Mesodermal cell (in vitro differentiated cells): ENCODE measurements around the gene TIGAR.

Source experiments
- H3K27ac ChIP-seq: 2 replicates; pipeline ENCODE4 v1.7.0; 2013; ENCODE audit warnings: mild to moderate bottlenecking, low read depth, low read length, moderate library complexity; ENCODE audit not compliant: severe bottlenecking
- H3K36me3 ChIP-seq: 2 replicates; pipeline ENCODE4 v1.7.1; 2013; ENCODE audit warnings: mild to moderate bottlenecking, low read length, moderate library complexity; ENCODE audit not compliant: control insufficient read depth, insufficient read depth
- H3K4me1 ChIP-seq: one replicate; pipeline ENCODE4 v1.7.1; 2013; ENCODE audit warnings: mild to moderate bottlenecking, low read length; ENCODE audit not compliant: insufficient read depth, control insufficient read depth, poor library complexity, severe bottlenecking
- H3K4me3 ChIP-seq: 2 replicates; pipeline ENCODE4 v1.7.0; 2013; ENCODE audit warnings: low read length, control low read depth, mild to moderate bottlenecking; ENCODE audit not compliant: insufficient read depth, poor library complexity, severe bottlenecking; ENCODE audit errors: extremely low read depth
- H3K9me3 ChIP-seq: 2 replicates; pipeline ENCODE4 v1.7.1; 2013; ENCODE audit warnings: mild to moderate bottlenecking, low read length, moderate library complexity; ENCODE audit not compliant: control insufficient read depth
- WGBS, 2 experiments: methylation state at CpG; one replicate each; pipeline ENCODE4 v1.1.5; 2013; ENCODE audit warnings: missing lambda C conversion rate in 2 of 2; ENCODE audit not compliant: insufficient coverage in 2 of 2; 5-methylcytosine and 5-hydroxymethylcytosine counted together

TIGAR gene

DNA sequence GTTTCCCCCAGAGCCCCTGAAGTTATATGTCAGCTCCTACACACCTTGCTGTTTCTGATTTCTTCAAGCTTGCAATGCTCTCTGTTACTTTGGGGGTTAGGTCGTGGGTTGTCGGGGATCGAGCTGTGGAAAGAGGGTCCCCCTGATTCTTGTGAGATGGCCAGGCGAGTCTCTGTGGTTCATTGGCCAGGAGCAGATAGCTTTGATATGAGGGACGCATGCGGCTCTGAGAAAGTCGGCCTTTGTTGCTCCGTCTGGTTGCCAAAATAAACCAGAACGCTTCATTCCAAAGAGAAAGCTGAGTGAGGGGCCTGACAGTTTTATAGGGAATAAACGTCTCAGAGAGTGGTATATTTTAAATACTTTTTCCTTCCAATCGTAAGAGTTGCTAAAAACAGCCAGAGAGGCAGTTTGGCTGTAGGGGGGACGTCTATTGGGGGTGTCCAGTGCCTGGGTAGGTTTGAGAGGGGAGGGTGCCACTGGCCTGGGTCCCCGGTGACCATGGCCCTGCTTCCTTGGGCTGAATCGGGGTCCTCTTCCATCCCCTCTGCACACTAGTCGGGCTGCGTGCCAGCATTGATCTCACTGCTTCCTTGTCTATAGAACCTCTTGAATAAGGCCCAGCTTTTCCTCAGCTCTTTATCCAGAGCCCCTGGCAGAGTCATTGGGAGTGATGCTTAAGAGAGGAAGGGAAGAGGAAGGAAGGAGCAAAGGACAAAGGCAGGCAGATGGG lies 28.5 kb upstream of the TIGAR start:
- 94 to 96% methylated on average over 6 to 12 of the region's 16 CpGs for WGBS, 2 experiments
- Histone ChIP-seq H3K4me1 (peaks cover 26% of the 10 kb centered on the region), H3K9me3 (no peaks in the 10 kb centered on the region), H3K36me3 (peaks cover 99% of the 10 kb centered on the region), H3K4me3 (no peak overlapping the region), H3K27ac (peak overlapping the region; percentile 41)

GRCh38 chr12:4293299-4293965 lies 27.6 kb upstream of the TIGAR start:
- Histone ChIP-seq H3K36me3 (peaks cover 99% of the 10 kb centered on the region), H3K4me1 (peaks cover 21% of the 10 kb centered on the region), H3K4me3 (no peak overlapping the region)

DNA sequence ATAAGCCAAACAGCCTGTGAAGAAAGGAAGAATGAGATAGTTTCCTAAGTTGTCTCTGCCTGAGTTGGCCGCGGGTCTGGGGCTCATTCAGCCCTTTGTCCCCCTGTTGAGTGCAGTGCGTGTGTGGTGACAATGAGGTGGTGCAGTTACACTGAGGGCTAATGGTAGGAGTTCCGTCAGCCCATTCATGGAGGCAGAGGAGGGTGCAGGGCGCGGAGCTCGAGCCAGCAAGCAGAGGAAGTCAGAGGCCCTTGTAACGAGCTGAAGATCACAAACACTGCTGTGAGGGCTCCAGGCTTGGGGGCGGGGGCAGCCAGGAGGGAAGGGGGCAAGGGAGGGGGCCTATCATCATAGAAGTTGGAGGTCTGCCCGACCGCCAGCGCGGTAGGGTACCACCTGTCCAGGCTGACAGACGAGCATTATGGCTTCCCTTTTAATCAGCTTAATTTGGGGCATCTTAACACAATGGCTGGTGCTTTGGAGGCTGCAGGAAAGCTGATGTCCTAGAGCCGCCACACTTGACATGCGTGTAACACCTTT lies 27.0 kb upstream of the TIGAR start:
- peaks cover 98% of the 10 kb centered on the region for H3K36me3 ChIP-seq
- 90 to 91% methylated on average over 13 of the region's 16 CpGs for WGBS, 2 experiments
- H3K9me3 ChIP-seq, result no peaks in the 10 kb centered on the region
- H3K4me3 ChIP-seq, result no peak overlapping the region
- H3K27ac ChIP-seq, result no peak overlapping the region
- H3K4me1 ChIP-seq, result peaks cover 18% of the 10 kb centered on the region

More at GRCh38 chr12:4293299-4293965, 27.6 kb upstream of the TIGAR start:
- no peak overlapping the region for H3K27ac ChIP-seq
- no peaks in the 10 kb centered on the region for H3K9me3 ChIP-seq
- 95 to 98% methylated on average over 7 to 10 of the region's 14 CpGs for WGBS, 2 experiments

GRCh38 chr12:4296751-4297150 lies 24.3 kb upstream of the TIGAR start:
- WGBS, 2 experiments, result 95% methylated on average over 5 of the region's 6 CpGs
- H3K27ac ChIP-seq, result no peak overlapping the region
- H3K4me3 ChIP-seq, result no peak overlapping the region
- H3K4me1 ChIP-seq, result peaks cover 10% of the 10 kb centered on the region
- H3K9me3 ChIP-seq, result no peaks in the 10 kb centered on the region
- H3K36me3 ChIP-seq, result peaks cover 92% of the 10 kb centered on the region

- Histone ChIP-seq H3K4me3 (no peak overlapping the region), H3K4me1 (peaks cover 17% of the 10 kb centered on the region), H3K9me3 (no peaks in the 10 kb centered on the region), H3K27ac (no peak overlapping the region), H3K36me3 (peaks cover 92% of the 10 kb centered on the region)
- 96 to 97% methylated on average over 10 to 12 of the region's 13 CpGs for WGBS, 2 experiments
Measured at GRCh38 chr12:4297617-4298016, 23.4 kb upstream of the TIGAR start.

GRCh38 chr12:4300883-4301282 lies 20.1 kb upstream of the TIGAR start:
- H3K36me3 ChIP-seq, result peaks cover 89% of the 10 kb centered on the region
- H3K4me1 ChIP-seq, result peaks cover 26% of the 10 kb centered on the region
- 88 to 94% methylated on average over 2 to 5 of the region's 5 CpGs for WGBS, 2 experiments
- no peaks in the 10 kb centered on the region for H3K9me3 ChIP-seq
- H3K27ac ChIP-seq, result no peak overlapping the region
- H3K4me3 ChIP-seq, result no peak overlapping the region

DNA sequence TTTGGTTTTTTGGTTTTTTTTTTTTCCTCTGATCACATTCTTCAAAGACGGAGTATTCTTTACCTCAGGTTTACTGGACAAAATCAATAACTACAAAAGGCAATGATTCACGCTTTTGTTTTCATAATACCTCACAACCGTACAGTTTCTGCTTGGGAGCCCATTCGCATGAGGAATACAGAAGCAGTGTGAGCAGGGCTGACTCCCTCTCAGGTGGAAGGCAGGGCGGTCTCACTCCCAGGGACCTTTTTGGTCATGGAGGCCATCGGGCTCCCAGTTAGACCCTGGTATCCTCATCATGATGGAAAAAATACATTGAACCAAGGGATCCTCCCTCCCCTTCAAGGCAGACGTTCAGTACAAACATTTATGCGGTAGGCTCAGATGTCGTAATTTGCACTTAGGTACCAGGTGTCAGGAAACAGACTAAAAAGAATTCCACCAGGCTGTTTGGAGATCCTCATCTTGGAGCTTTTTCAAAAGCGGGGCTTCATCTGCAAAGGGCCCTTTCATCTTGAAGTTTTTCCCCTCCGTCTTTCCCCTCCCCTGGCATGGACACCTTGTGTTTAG lies 19.0 kb upstream of the TIGAR start:
- Histone ChIP-seq H3K9me3 (no peaks in the 10 kb centered on the region), H3K36me3 (peaks cover 86% of the 10 kb centered on the region), H3K4me3 (no peak overlapping the region), H3K27ac (no peak overlapping the region), H3K4me1 (peaks cover 29% of the 10 kb centered on the region)
- WGBS, 2 experiments, result 96 to 100% methylated on average over 10 to 11 of the region's 11 CpGs

DNA sequence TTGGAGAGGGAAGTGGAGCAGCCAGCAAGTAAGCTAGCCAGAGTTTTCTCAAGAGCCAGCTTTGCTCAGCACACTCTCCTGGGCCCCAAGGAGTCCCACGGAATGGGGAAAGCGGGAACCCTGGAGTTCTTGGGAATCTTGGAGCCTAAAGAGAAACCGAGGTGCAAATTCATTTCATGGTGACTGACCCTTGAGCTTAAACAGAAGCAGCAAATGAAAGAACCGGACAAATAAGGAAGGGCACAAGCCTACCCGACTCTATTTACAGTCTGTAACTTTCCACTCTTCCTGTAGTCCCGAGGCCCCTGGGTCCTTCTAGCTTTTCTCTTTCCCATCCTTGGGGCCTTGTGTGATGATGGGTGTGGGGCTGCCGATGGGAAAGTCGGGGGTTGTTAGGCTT lies 18.1 kb upstream of the TIGAR start:
- Histone ChIP-seq H3K4me1 (peaks cover 34% of the 10 kb centered on the region), H3K9me3 (no peaks in the 10 kb centered on the region), H3K27ac (peak overlapping the region; percentile 18), H3K36me3 (peaks cover 77% of the 10 kb centered on the region), H3K4me3 (no peak overlapping the region)
- WGBS, 2 experiments, result 92 to 96% methylated on average over 4 of the region's 8 CpGs

DNA sequence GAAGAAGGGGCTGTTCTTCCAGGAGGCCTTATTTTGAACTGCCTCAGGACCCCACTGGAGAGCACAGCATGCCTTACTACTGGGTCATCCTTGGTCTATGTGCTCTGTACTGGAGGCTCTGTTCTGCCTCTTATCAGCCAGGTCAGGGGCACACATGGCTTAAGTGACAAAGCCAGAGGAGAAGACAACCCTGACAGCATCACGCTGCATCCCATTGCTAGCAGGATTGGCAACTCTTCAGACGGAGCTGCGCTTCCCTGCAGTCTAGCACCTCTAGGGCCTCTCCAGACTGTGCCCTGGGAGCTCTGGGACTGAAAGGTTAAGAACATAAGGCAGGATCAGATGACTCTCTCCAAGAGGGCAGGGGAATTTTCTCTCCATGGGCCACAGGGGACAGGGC lies 17.3 kb upstream of the TIGAR start:
- Histone ChIP-seq H3K9me3 (no peaks in the 10 kb centered on the region), H3K4me1 (peaks cover 33% of the 10 kb centered on the region), H3K27ac (peak overlapping the region; percentile 32), H3K4me3 (no peak overlapping the region), H3K36me3 (peaks cover 72% of the 10 kb centered on the region)
- 91 to 93% methylated on average over 3 of the region's 3 CpGs for WGBS, 2 experiments

DNA sequence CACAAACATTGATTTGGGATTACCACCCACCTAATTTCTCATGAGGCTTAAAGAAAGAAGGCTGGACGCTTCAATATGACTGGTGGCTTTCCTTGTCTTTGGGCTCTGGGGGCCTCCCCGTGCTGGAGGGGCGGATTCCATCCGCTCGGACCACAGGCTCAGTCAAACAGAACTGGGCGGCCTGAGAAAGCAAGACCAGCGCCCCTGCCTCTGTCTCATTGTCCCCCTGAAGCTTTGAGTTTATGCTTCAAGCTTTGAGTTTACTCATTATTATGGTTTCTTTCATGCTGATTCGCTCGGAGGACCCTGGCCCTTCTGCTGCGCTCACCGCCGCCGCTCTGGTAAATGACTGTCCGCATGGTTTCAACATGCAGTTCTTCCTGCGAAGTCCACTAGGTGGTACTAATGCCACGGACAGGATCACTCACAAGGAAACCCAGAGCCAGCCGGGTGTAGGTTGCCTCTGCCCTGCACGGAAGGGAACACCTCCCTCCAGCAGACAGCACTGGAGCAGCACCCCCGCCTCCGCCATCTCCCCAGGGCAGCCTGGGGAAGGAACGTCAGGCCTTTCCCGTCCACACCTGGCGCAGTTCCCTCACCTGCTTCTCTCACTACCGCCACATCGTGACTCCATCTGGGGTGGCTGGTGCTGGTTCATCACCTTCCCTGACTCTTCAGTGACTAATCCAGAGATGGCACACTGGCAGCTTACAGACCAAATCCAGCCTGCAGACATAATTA lies 13.2 kb upstream of the TIGAR start:
- peak overlapping the region; percentile 62 for H3K27ac ChIP-seq
- peaks cover 52% of the 10 kb centered on the region for H3K36me3 ChIP-seq
- 28 to 29% methylated on average over 24 to 25 of the region's 25 CpGs for WGBS, 2 experiments
- no peaks in the 10 kb centered on the region for H3K9me3 ChIP-seq
- H3K4me1 ChIP-seq, result peaks cover 17% of the 10 kb centered on the region
- H3K4me3 ChIP-seq, result no peak overlapping the region
